ENCODE measurements around the gene DDIAS. TPM values are rescaled to one million over a fixed set of nuclear protein-coding genes. Genes with fewer than 3 reads are reported as not detected.
"Not testable (repeated sequence)": the region's sequence is repeated elsewhere in the genome, so short reads cannot be mapped to it uniquely, and the experiment has no call there.

Gene DDIAS
- total RNA-seq, 2 experiments from 2014 or later: 16.8 to 18.6 TPM

DNA sequence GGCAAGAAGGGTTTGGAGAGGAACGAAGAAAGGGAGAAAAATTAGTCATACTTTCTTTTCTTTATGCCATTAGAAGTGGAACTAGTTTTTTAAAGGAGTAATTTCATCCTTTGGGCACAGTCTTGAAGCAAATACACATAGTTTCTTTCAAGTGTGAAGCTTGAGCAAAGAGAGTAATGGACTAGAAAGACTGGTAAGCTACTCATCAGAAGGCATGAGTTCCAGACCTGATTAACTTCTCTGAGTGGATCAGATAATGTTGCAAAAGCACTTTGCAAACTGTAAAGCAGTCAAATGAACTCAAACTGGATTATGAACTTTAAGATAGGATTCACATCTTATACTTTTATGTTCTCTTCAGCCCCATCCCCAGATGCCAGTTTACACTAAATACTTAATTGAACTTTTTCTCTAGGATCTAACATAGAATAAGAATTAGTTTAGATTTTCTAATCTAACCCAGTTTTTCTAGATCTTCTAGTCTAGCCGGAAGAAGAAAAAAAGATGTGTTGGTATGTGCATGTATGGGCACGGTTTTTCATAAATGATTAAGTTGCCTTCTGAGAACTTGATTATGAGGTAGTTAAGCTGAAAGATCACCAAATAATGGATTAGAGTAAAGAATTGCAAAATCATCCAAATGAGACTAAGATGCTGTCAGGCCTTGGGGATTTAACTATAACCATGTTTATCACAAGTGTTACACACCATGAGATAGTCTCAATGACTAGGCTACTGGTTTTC, 2.5 kb downstream of the DDIAS start:
- Mint-ChIP-seq H3K9me3 (ENCODE audit: insufficient read depth) (no peaks in the 10 kb centered on the region), H3K27me3 (ENCODE audit: low read depth) (no peaks in the 10 kb centered on the region), H3K27ac (no peak overlapping the region), H3K4me1 (ENCODE audit: low read depth) (peaks cover 52% of the 10 kb centered on the region), H3K4me3 (no peak overlapping the region), H3K36me3 (ENCODE audit: low read depth) (no peaks in the 10 kb centered on the region)
- ChIA-PET CTCF (interaction anchor here (0.7 to 8.7 kb wide), 10 partner anchors 9 to 346 kb away, joined by 3 to 123 read pairs (median 4); partner anchors contain the start of genes PCF11 and RAB30), POLR2A (interaction anchor here (0.7 to 1.4 kb wide), 2 partner anchors 83 to 252 kb away, joined by 3 to 5 read pairs; no protein-coding TSS in a partner anchor)
- no peak for ATAC-seq
- DNase-seq: no peak

DNA sequence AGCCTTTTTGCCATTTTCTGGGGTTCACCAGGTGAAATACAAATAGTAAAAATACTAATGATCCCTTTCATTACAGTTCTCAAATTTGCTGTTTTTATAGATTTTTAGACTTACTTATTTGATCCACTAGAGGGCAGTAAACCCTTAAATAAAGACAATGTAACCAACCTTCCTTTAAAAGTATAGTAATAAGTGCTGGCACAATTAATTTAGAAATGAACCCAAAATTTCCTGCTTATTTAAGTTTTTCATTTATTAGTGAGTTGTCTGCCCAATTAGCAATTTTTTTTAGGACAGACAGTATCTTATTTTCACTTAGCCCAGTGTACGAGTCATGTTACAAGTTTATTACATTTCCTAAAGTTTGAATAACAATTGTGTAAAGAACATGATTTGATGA, 4.7 kb downstream of the DDIAS start:
- DNase-seq: no peak
- Mint-ChIP-seq H3K4me1 (ENCODE audit: low read depth) (peaks cover 48% of the 10 kb centered on the region), H3K4me3 (no peak overlapping the region), H3K27ac (no peak overlapping the region), H3K36me3 (ENCODE audit: low read depth) (peaks cover 6% of the 10 kb centered on the region), H3K27me3 (ENCODE audit: low read depth) (no peaks in the 10 kb centered on the region), H3K9me3 (ENCODE audit: insufficient read depth) (no peaks in the 10 kb centered on the region)
- CTCF ChIA-PET: interaction anchor here (0.9 to 2.8 kb wide), 6 partner anchors 19 to 401 kb away, joined by 3 to 15 read pairs (median 4); partner anchors contain the start of gene PCF11
- ATAC-seq: no peak
- POLR2A ChIA-PET: no interaction called here

DNA sequence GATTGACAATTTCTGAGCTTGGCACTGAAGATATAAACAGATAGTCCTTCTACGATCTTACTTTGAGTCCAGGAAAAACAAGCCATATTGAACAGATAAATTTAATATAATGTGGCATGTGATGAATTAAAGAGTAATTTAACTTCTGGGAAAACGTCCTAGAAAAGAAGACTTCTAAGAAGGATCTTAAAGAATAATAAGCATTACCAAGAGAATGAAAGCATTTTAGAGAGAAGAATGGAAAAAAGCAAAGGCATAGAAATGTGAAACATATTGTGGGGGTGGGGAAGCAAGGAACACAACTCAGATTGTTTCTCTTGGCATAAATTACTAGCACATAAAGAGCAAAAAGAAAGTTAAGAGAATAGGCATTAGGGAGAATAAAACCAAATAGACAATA, 5.4 kb downstream of the DDIAS start:
- DNase-seq: no peak
- POLR2A ChIA-PET: no interaction called here
- CTCF ChIA-PET: interaction anchor here (0.5 to 5.1 kb wide), 9 partner anchors 13 to 250 kb away, joined by 3 to 22 read pairs (median 3); partner anchors contain the start of gene PCF11
- ATAC-seq: no peak
- H3K27ac Mint-ChIP-seq: no peak overlapping the region
- H3K36me3 Mint-ChIP-seq (ENCODE audit: low read depth): peaks cover 13% of the 10 kb centered on the region
- H3K9me3 Mint-ChIP-seq (ENCODE audit: insufficient read depth): peaks cover 6% of the 10 kb centered on the region
- H3K27me3 Mint-ChIP-seq (ENCODE audit: low read depth): no peaks in the 10 kb centered on the region
- no peak overlapping the region for H3K4me3 Mint-ChIP-seq
- peaks cover 49% of the 10 kb centered on the region for H3K4me1 Mint-ChIP-seq (ENCODE audit: low read depth)

DNA sequence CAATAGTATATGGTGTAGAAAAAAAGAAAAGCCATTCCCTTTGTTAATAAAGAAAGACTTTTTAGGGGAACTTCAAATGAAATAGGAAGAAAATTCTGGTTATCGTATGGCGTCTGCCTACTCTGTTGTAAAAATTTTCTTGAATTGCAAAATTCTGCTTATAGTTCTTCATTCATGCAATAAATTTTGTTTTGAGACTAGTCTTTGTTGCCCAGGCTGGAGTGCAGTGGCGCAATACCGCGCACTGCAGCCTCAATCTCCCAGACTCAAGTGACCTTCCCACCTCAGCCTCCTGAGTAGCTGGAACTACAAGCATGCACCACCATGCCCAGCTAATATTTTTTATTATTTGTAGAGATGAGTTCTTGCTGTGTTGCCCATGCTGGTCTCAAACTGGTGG, 5.8 kb downstream of the DDIAS start:
- Mint-ChIP-seq H3K27ac (no peak overlapping the region), H3K4me1 (ENCODE audit: low read depth) (peaks cover 45% of the 10 kb centered on the region), H3K36me3 (ENCODE audit: low read depth) (peaks cover 17% of the 10 kb centered on the region), H3K4me3 (no peak overlapping the region), H3K9me3 (ENCODE audit: insufficient read depth) (peaks cover 6% of the 10 kb centered on the region), H3K27me3 (ENCODE audit: low read depth) (no peaks in the 10 kb centered on the region)
- CTCF ChIA-PET: interaction anchor here (0.5 to 5.1 kb wide), 11 partner anchors 12 to 249 kb away, joined by 3 to 22 read pairs (median 5); partner anchors contain the start of gene PCF11
- ATAC-seq (no peak), DNase-seq (no peak)
- POLR2A ChIA-PET: interaction anchor here (1.0 kb wide), 1 partner anchor 250 kb away, joined by 3 read pairs; the partner anchor contains the start of gene PCF11

DNA sequence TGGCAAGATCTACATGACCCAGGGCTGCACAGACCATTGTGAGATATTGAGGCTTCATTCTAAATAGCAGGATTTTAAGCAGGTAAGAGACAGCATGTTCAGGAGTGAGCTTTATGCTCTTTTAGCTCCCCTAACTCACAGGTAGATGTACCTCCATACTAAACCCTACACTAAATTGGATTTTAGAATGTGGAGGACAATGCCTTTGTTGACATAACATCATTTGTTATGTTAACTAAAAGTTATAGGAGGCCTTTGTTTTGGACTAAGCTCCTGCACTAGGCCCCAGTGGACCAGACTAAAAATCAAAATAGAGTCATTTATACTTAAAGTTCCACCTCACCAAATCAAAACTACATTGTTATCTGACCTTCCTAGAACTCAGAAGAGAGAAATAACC, 6.8 kb downstream of the DDIAS start:
- no peak overlapping the region for H3K27ac Mint-ChIP-seq
- peaks cover 6% of the 10 kb centered on the region for H3K9me3 Mint-ChIP-seq (ENCODE audit: insufficient read depth)
- peaks cover 25% of the 10 kb centered on the region for H3K36me3 Mint-ChIP-seq (ENCODE audit: low read depth)
- peaks cover 36% of the 10 kb centered on the region for H3K4me1 Mint-ChIP-seq (ENCODE audit: low read depth)
- CTCF ChIA-PET: interaction anchor here (0.6 to 5.1 kb wide), 10 partner anchors 8 to 342 kb away, joined by 3 to 22 read pairs (median 4); partner anchors contain the start of genes PCF11 and PRCP
- DNase-seq (no peak), ATAC-seq (no peak)
- no peaks in the 10 kb centered on the region for H3K27me3 Mint-ChIP-seq (ENCODE audit: low read depth)
- H3K4me3 Mint-ChIP-seq: no peak overlapping the region
- POLR2A ChIA-PET: interaction anchor here (1.0 kb wide), 1 partner anchor 249 kb away, joined by 3 read pairs; the partner anchor contains the start of gene PCF11

DNA sequence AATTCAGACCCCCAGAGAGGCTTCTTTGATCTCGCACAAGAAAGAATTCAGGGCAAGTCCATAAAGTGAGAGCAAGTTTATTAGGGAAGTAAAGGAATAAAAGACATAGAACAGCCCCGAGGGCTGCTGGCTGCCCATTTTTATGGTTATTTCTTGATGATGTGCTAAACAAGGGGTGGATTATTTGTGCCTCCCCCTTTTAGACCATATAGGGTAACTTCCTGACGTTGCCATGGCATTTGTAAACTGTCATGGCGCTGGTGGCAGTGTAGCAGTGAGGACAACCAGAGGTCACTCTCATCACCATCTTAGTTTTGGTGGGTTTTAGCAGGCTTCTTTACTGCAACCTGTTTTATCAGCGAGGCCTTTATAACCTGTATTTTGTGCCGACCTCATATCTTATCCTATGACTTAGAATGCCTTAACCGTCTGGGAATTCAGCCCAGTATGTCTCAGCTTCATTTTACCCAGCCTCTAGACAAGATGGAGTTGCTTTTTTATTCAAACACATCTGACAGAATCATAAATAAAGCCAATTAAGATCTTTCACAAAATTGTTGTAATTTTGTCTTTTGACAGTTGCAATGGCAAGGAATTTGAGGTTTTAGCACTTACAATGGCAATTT, 7.6 kb downstream of the DDIAS start:
- H3K27ac Mint-ChIP-seq: no peak overlapping the region
- peaks cover 6% of the 10 kb centered on the region for H3K9me3 Mint-ChIP-seq (ENCODE audit: insufficient read depth)
- H3K27me3 Mint-ChIP-seq (ENCODE audit: low read depth): no peaks in the 10 kb centered on the region
- ATAC-seq: no peak
- H3K4me1 Mint-ChIP-seq (ENCODE audit: low read depth): peaks cover 31% of the 10 kb centered on the region
- no peak for DNase-seq
- no peak overlapping the region for H3K4me3 Mint-ChIP-seq
- ChIA-PET CTCF (interaction anchor here (0.9 to 5.1 kb wide), 5 partner anchors 9 to 247 kb away, joined by 3 to 22 read pairs (median 6); partner anchors contain the start of genes PCF11 and PRCP), POLR2A (no interaction called here)
- H3K36me3 Mint-ChIP-seq (ENCODE audit: low read depth): peaks cover 27% of the 10 kb centered on the region

DNA sequence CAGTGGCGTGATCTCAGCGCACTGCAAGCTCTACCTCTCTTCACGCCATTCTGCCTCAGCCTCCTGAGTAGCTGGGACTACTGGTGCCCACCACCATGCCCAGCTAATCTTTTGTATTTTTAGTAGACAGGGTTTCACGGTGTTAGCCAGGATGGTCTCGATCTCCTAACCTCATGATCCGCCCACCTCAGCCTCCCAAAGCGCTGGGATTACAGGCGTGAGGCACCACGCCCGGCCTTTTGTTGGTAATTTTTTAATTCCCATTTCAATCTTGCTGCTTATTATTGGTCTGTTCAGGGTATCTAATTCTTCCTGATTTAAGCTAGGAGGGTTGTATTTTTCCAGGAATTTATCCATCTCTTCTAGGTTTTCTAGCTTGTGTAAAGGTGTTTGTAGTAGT, 18.2 kb downstream of the DDIAS start:
- peak overlapping the region; percentile 83 for H3K27ac Mint-ChIP-seq
- ChIA-PET POLR2A (interaction anchor here (1.1 to 2.0 kb wide), 4 partner anchors 19 to 366 kb away, joined by 3 to 7 read pairs (median 4); partner anchors contain the start of genes CCDC90B, DDIAS and RAB30), CTCF (interaction anchor here (0.6 to 3.8 kb wide), 12 partner anchors 10 to 327 kb away, joined by 3 to 22 read pairs (median 6); partner anchors contain the start of genes ANKRD42, DDIAS, PRCP and RAB30)
- peaks cover 39% of the 10 kb centered on the region for H3K4me1 Mint-ChIP-seq (ENCODE audit: low read depth)
- H3K9me3 Mint-ChIP-seq (ENCODE audit: insufficient read depth); DNase-seq; ATAC-seq; H3K27me3 Mint-ChIP-seq (ENCODE audit: low read depth): not testable (repeated sequence)
- H3K4me3 Mint-ChIP-seq: peak overlapping the region; percentile 67
- peaks cover 66% of the 10 kb centered on the region for H3K36me3 Mint-ChIP-seq (ENCODE audit: low read depth)

DNA sequence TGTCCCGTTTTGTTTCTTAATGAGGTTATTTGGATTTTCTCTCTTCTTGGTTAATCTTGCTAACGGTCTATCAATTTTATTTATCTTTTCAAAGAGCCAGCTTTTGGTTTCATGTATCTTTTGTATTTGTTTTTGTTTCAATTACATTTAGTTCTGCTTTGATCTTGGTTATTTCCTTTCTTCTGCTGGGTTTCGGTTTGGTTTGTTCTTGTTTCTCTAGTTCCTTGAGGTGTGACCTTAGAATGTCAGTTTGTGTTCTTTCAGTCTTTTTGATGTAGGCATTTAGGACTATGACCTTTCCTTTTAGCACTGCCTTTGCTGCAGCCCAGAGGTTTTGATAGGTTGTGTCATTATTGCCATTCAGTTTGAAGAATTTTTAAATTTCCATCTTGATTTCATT, 18.7 kb downstream of the DDIAS start:
- CTCF ChIA-PET: interaction anchor here (0.7 to 3.8 kb wide), 12 partner anchors 10 to 326 kb away, joined by 3 to 22 read pairs (median 6); partner anchors contain the start of genes ANKRD42, DDIAS and PRCP

DNA sequence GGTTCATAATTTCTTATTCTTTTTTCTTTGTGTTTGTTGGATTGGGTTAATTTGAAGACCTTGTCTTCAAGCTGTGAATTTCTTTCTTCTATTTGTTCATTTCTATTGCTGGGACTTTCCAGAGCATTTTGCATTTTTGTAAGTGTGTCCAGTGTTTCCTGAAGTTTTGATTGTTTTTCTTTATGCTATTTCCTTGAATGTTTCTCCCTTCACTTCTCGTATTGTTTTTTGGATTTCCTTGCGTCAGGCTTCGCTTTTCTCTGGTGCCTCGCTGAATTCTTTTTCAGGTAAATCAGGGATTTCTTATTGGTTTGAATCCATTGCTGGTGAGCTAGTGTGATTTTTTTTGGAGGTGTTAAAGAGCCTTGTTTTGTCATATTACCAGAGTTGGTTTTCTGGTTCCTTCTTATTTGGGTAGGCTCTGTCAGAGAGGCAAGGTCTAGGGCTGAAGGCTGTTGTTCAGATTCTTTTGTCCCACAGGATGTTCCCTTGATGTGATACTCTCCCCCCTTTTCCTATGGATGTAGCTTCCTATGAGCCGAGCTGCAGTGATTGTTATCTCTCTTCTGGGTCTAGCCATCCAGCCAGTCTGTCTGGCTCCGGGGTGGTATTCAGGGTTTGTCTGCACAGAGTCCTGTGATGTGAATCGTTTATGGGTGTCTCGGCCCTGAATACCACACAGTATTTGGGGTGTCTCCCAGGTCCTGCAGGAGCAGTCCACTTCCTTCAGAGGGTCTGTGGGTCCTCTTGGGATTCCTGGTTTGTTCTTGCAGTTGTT, 21.0 kb downstream of the DDIAS start:
- POLR2A ChIA-PET: interaction anchor here (1.0 kb wide), 1 partner anchor 22 kb away, joined by 4 read pairs; the partner anchor contains the start of gene PRCP
- H3K9me3 Mint-ChIP-seq (ENCODE audit: insufficient read depth); H3K4me3 Mint-ChIP-seq; DNase-seq; ATAC-seq; H3K27me3 Mint-ChIP-seq (ENCODE audit: low read depth); H3K27ac Mint-ChIP-seq: not testable (repeated sequence)
- Mint-ChIP-seq H3K36me3 (ENCODE audit: low read depth) (peaks cover 51% of the 10 kb centered on the region), H3K4me1 (ENCODE audit: low read depth) (peaks cover 43% of the 10 kb centered on the region)
- CTCF ChIA-PET: interaction anchor here (0.9 kb wide), 1 partner anchor 15 kb away, joined by 3 read pairs; no protein-coding TSS in a partner anchor

More for the DNA sequence above, 18.7 kb downstream of the DDIAS start:
- POLR2A ChIA-PET: interaction anchor here (1.1 to 2.0 kb wide), 4 partner anchors 19 to 366 kb away, joined by 3 to 7 read pairs (median 4); partner anchors contain the start of genes CCDC90B, DDIAS and RAB30
- H3K27me3 Mint-ChIP-seq (ENCODE audit: low read depth); H3K9me3 Mint-ChIP-seq (ENCODE audit: insufficient read depth); ATAC-seq: not testable (repeated sequence)
- Mint-ChIP-seq H3K4me3 (peak overlapping the region; percentile 67), H3K27ac (peak overlapping the region; percentile 83), H3K4me1 (ENCODE audit: low read depth) (peaks cover 38% of the 10 kb centered on the region), H3K36me3 (ENCODE audit: low read depth) (peaks cover 65% of the 10 kb centered on the region)
- DNase-seq: peak; percentile 32

DNA sequence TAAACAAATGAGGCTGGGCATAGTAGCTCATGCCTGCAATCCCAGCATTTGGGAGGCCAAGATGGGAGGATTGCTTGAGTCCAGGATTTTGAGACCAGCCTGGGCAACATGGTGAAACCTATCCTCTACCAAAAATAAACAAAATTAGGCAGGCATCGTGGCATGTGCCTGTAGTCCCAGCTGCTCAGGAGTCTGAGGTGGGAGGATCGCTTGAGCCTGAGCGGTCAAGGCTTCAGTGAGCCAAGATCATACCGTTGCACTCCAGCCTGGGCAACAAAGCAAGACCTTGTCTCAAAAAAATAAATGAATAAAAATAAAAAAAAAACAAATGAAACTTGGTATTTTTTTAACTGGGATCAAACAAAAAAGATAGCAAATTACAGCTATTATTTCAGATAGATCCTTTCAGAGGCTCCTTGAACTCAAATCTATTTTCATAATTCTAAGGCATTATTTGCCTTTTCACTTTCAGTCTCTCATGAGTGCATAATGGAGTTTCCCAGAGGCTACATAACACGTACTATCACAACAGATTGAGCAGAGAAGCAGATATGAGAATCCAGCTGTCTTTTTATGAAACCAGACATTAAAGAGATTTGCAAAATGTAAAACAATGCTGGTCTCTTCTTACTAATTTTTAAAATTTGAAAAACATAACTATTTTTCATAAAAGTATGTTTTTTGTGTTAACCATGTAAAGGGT, 23.1 kb downstream of the DDIAS start:
- Mint-ChIP-seq H3K27ac (no peak overlapping the region), H3K4me3 (no peak overlapping the region), H3K27me3 (ENCODE audit: low read depth) (no peaks in the 10 kb centered on the region), H3K36me3 (ENCODE audit: low read depth) (peaks cover 40% of the 10 kb centered on the region), H3K9me3 (ENCODE audit: insufficient read depth) (no peaks in the 10 kb centered on the region), H3K4me1 (ENCODE audit: low read depth) (peaks cover 31% of the 10 kb centered on the region)
- DNase-seq: no peak
- CTCF ChIA-PET: interaction anchor here (0.6 to 2.8 kb wide), 8 partner anchors 10 to 82 kb away, joined by 3 to 15 read pairs (median 4); no protein-coding TSS in a partner anchor
- no peak for ATAC-seq
- POLR2A ChIA-PET: interaction anchor here (0.7 to 1.3 kb wide), 4 partner anchors 23 to 232 kb away, joined by 3 to 5 read pairs (median 4); partner anchors contain the start of genes DDIAS and PRCP
